H9 (cell line): ENCODE measurements around the gene ALOX5AP. TPM values are rescaled to one million over a fixed set of nuclear protein-coding genes. Genes with fewer than 3 reads are reported as not detected.

Experiments used
- DNase-seq: peaks from one replicate; pipeline ENCODE4 v3.0.0-alpha.2; 2017
- H2AFZ ChIP-seq: one replicate; pipeline ENCODE4 v1.6.1; 2013; ENCODE audit warnings: mild to moderate bottlenecking, low read length, control low read depth, moderate library complexity
- H2AK5ac ChIP-seq: 2 replicates; pipeline ENCODE4 v1.6.1; 2013; ENCODE audit warnings: low read length, control low read depth, mixed read lengths; ENCODE audit not compliant: insufficient read length
- H2BK120ac ChIP-seq: one replicate; pipeline ENCODE4 v1.6.1; 2013; ENCODE audit warnings: low read depth, mild to moderate bottlenecking, low read length, control low read depth, inconsistent platforms; ENCODE audit not compliant: poor library complexity, severe bottlenecking
- H2BK12ac ChIP-seq: 2 replicates; pipeline ENCODE4 v1.6.1; 2013; ENCODE audit warnings: low read length, control low read depth, mixed read lengths, low read depth; ENCODE audit not compliant: insufficient read length
- H2BK15ac ChIP-seq: 2 replicates; pipeline ENCODE4 v1.6.1; 2013; ENCODE audit warnings: low read depth, low read length, control low read depth
- H2BK20ac ChIP-seq: one replicate; pipeline ENCODE4 v1.6.1; 2013; ENCODE audit warnings: low read depth, mild to moderate bottlenecking, low read length, control low read depth, inconsistent platforms; ENCODE audit not compliant: poor library complexity, severe bottlenecking
- H2BK5ac ChIP-seq: 2 replicates; pipeline ENCODE4 v1.6.1; 2013; ENCODE audit warnings: low read length, control low read depth, mixed read lengths; ENCODE audit not compliant: insufficient read length
- H3K14ac ChIP-seq: 2 replicates; pipeline ENCODE4 v1.6.1; 2013; ENCODE audit warnings: low read length, control low read depth; ENCODE audit not compliant: insufficient read depth
- H3K18ac ChIP-seq: 2 replicates; pipeline ENCODE4 v1.6.1; 2013; ENCODE audit warnings: low read depth, mild to moderate bottlenecking, mixed read lengths, low read length, control low read depth; ENCODE audit not compliant: insufficient read length
- H3K23ac ChIP-seq: 2 replicates; pipeline ENCODE4 v1.6.1; 2013; ENCODE audit warnings: low read length, control low read depth, mixed read lengths, low read depth; ENCODE audit not compliant: insufficient read length
- H3K23me2 ChIP-seq: 2 replicates; pipeline ENCODE4 v1.6.1; 2013; ENCODE audit warnings: low read depth, mild to moderate bottlenecking, mixed read lengths, low read length, control low read depth; ENCODE audit not compliant: insufficient read length, poor library complexity, severe bottlenecking
- H3K27ac ChIP-seq: 2 replicates; pipeline ENCODE4 v1.5.1; 2013; ENCODE audit warnings: low read length, control low read depth, mixed read lengths, low read depth; ENCODE audit not compliant: insufficient read length
- H3K27me3 ChIP-seq: 2 replicates; pipeline ENCODE4 v1.6.1; 2013; ENCODE audit warnings: low read length, control low read depth, inconsistent platforms; ENCODE audit not compliant: insufficient read depth
- H3K4ac ChIP-seq: 2 replicates; pipeline ENCODE4 v1.6.1; 2013; ENCODE audit warnings: low read depth, mild to moderate bottlenecking, control low read depth, inconsistent platforms, low read length, moderate library complexity
- H3K4me1 ChIP-seq: 2 replicates; pipeline ENCODE4 v1.6.1; 2013; ENCODE audit warnings: low read length, control low read depth, inconsistent platforms; ENCODE audit not compliant: insufficient read depth
- H3K4me2 ChIP-seq: 2 replicates; pipeline ENCODE4 v1.6.1; 2013; ENCODE audit warnings: low read length, control low read depth, mixed read lengths; ENCODE audit not compliant: insufficient read length, insufficient read depth
- H3K56ac ChIP-seq: 2 replicates; pipeline ENCODE4 v1.6.1; 2013; ENCODE audit warnings: low read depth, mild to moderate bottlenecking, mixed read lengths, low read length, control low read depth; ENCODE audit not compliant: insufficient read length
- H3K79me1 ChIP-seq: 2 replicates; pipeline ENCODE4 v1.6.1; 2013; ENCODE audit warnings: low read depth, mild to moderate bottlenecking, moderate library complexity, low read length, control low read depth, inconsistent platforms; ENCODE audit not compliant: insufficient read depth, poor library complexity, severe bottlenecking
- H3K79me2 ChIP-seq: 2 replicates; pipeline ENCODE4 v1.6.1; 2013; ENCODE audit warnings: low read length, control low read depth, inconsistent platforms; ENCODE audit not compliant: insufficient read depth
- H3K9ac ChIP-seq: 2 replicates; pipeline ENCODE4 v1.6.1; 2013; ENCODE audit warnings: low read length, control low read depth, mixed read lengths; ENCODE audit not compliant: insufficient read length; ENCODE audit errors: extremely low read depth
- H3K9me3 ChIP-seq: one replicate; pipeline ENCODE4 v1.6.1; 2013; ENCODE audit warnings: low read depth, low read length, inconsistent platforms; ENCODE audit not compliant: control insufficient read depth
- H3T11ph ChIP-seq: one replicate; pipeline ENCODE4 v1.6.1; 2013; ENCODE audit warnings: mild to moderate bottlenecking, low read length, control low read depth, inconsistent platforms
- H4K20me1 ChIP-seq: one replicate; pipeline ENCODE4 v1.6.1; 2013; ENCODE audit not compliant: control insufficient read depth, insufficient read length, insufficient read depth
- H4K5ac ChIP-seq: 2 replicates; pipeline ENCODE4 v1.6.1; 2013; ENCODE audit warnings: low read depth, mild to moderate bottlenecking, mixed read lengths, low read length, control low read depth; ENCODE audit not compliant: insufficient read length
- H4K8ac ChIP-seq: replicated peaks from 2 replicates; pipeline ENCODE4 v1.6.1; 2013; ENCODE audit warnings: low read length, control low read depth, mixed read lengths, low read depth; ENCODE audit not compliant: insufficient read length
- H4K91ac ChIP-seq: 2 replicates; pipeline ENCODE4 v1.6.1; 2013; ENCODE audit warnings: low read depth, mild to moderate bottlenecking, moderate library complexity, mixed read lengths, low read length, control low read depth; ENCODE audit not compliant: insufficient read length
- H3K27ac Mint-ChIP-seq, 3 experiments: 2 replicates in 2 of 3; 3 replicates in 1 of 3; pipeline ENCODE4 v1.8.0; 2020 to 2021; ENCODE audit warnings: mixed read lengths in 3 of 3, mild to moderate bottlenecking in 1 of 3, moderate library complexity in 1 of 3
- H3K27me3 Mint-ChIP-seq: 2 replicates; pipeline ENCODE4 v1.8.0; 2021; ENCODE audit warnings: low read depth, mild to moderate bottlenecking, moderate library complexity, mixed read lengths
- H3K36me3 Mint-ChIP-seq, 3 experiments: 2 replicates in 2 of 3; 3 replicates in 1 of 3; pipeline ENCODE4 v1.8.0; 2020 to 2021; ENCODE audit warnings: low read depth in 3 of 3, mixed read lengths in 3 of 3; ENCODE audit not compliant: insufficient read depth in 1 of 3
- H3K4me1 Mint-ChIP-seq, 2 experiments: 2 replicates each; pipeline ENCODE4 v1.8.0; 2020; ENCODE audit warnings: mixed read lengths in 2 of 2
- H3K4me3 Mint-ChIP-seq, 2 experiments: 2 replicates in 1 of 2; 3 replicates in 1 of 2; pipeline ENCODE4 v1.8.0; 2020 to 2021; ENCODE audit warnings: mild to moderate bottlenecking in 2 of 2, mixed read lengths in 2 of 2, moderate library complexity in 1 of 2
- H3K9me3 Mint-ChIP-seq, 2 experiments: 2 replicates in 1 of 2; 3 replicates in 1 of 2; pipeline ENCODE4 v1.8.0; 2020; ENCODE audit warnings: mild to moderate bottlenecking in 2 of 2, mixed read lengths in 2 of 2, moderate library complexity in 1 of 2
- CTCF ChIP-seq: fragments of 200-600 bp; sonication (generic); conservative IDR thresholded peaks from 3 replicates; pipeline ENCODE4 v1.8.0; 2021; ENCODE audit warnings: antibody characterized with exemption, mild to moderate bottlenecking
- WGBS: extraction: QIAGEN DNeasy Blood & Tissue Kit; methylation state at CpG from one replicate; pipeline ENCODE4 v1.1.7; 2013; ENCODE audit warnings: missing lambda C conversion rate, low lambda C conversion rate, mixed read lengths; ENCODE audit not compliant: insufficient read length; ENCODE audit errors: extremely low coverage; 5-methylcytosine and 5-hydroxymethylcytosine counted together
- total RNA-seq: library from RNA; stranded (reverse); gene quantifications from 2 replicates; pipeline ENCODE4 v1.2.1, GENCODE V29; 2021

Gene ALOX5AP
- total RNA-seq, 1 experiment from 2014 or later, result not detected

GRCh38 chr13:30722361-30722760 is 13.0 kb upstream of the ALOX5AP start:
- H2BK120ac ChIP-seq, result no peak overlapping the region
- no CpG with 5 or more reads among the region's 2 CpGs for WGBS

More at GRCh38 chr13:30722361-30722760, 13.0 kb upstream of the ALOX5AP start:
- no peaks in the 10 kb centered on the region for H4K20me1 ChIP-seq
- no peak overlapping the region for H3K9ac ChIP-seq
- no peak overlapping the region for H3K23ac ChIP-seq
- no peak for TF ChIP-seq CTCF
- no peak overlapping the region for H2AFZ ChIP-seq
- no peak overlapping the region for H3T11ph ChIP-seq
- H2AK5ac ChIP-seq, result no peak overlapping the region
- H3K27ac ChIP-seq, result no peak overlapping the region
- H2BK5ac ChIP-seq, result no peak overlapping the region
- no peak overlapping the region for H3K4me2 ChIP-seq
- Mint-ChIP-seq H3K4me1 (no peaks in the 10 kb centered on the region), H3K36me3 (no peaks in the 10 kb centered on the region), H3K27me3 (no peaks in the 10 kb centered on the region), H3K4me3 (no peak overlapping the region), H3K27ac (no peak overlapping the region), H3K9me3 (no peaks in the 10 kb centered on the region)
- no peaks in the 10 kb centered on the region for H3K4me1 ChIP-seq
- H2BK15ac ChIP-seq, result no peak overlapping the region
- no peaks in the 10 kb centered on the region for H3K79me1 ChIP-seq
- H3K4ac ChIP-seq, result no peak overlapping the region
- H4K5ac ChIP-seq, result no peak overlapping the region
- no peak overlapping the region for H4K8ac ChIP-seq
- no peaks in the 10 kb centered on the region for H3K23me2 ChIP-seq
- DNase-seq, result no peak
- no peaks in the 10 kb centered on the region for H3K9me3 ChIP-seq
- H2BK12ac ChIP-seq, result no peak overlapping the region
- no peak overlapping the region for H3K18ac ChIP-seq
- H3K56ac ChIP-seq, result no peak overlapping the region
- no peaks in the 10 kb centered on the region for H3K79me2 ChIP-seq
- no peak overlapping the region for H4K91ac ChIP-seq
- H3K14ac ChIP-seq, result no peak overlapping the region
- H2BK20ac ChIP-seq, result no peak overlapping the region
- H3K27me3 ChIP-seq, result no peaks in the 10 kb centered on the region
